Activated T-helper 1 cell treated with anti-CD3 and anti-CD28 coated beads, Interleukin-2, amount 50 U/mL, for 16 hours (primary cell): Measurements from ENCODE around the gene RPS6KA2.
"Not testable (repeated sequence)": the region's sequence is repeated elsewhere in the genome, so short reads cannot be mapped to it uniquely, and the experiment has no call there.

Experiments
- DNase-seq, 2 donors: peaks; one replicate each; pipeline ENCODE4 v3.0.0-alpha.2; 2020; ENCODE audit warnings: low read depth in 1 of 2, low spot score in 1 of 2

The RPS6KA2 gene

GRCh38 chr6:166595061-166595780 is 31.8 kb downstream of the RPS6KA2 start:
- DNase-seq: no peak

- DNase-seq: no peak
Observed at GRCh38 chr6:166592821-166593220, 34.2 kb downstream of the RPS6KA2 start.

GRCh38 chr6:166591961-166592520 is 35.0 kb downstream of the RPS6KA2 start:
- DNase-seq: no peak

- no peak for DNase-seq
Observed at GRCh38 chr6:166591026-166591425, 36.0 kb downstream of the RPS6KA2 start.

GRCh38 chr6:166589786-166590574 is 37.1 kb downstream of the RPS6KA2 start:
- no peak for DNase-seq

GRCh38 chr6:166589337-166589731 is 37.7 kb downstream of the RPS6KA2 start:
- no peak for DNase-seq

- DNase-seq: no peak
Observed at GRCh38 chr6:166588691-166589336, 38.2 kb downstream of the RPS6KA2 start.

- DNase-seq: no peak
Observed at GRCh38 chr6:166587631-166588413, 39.2 kb downstream of the RPS6KA2 start.

GRCh38 chr6:166586424-166587156 is 40.5 kb downstream of the RPS6KA2 start, which contains the start of gene RAMACL:
Gene RAMACL (minus strand): TSS chr6:166586678. CDS start chr6:166586477, 201 bp downstream.
- no peak for DNase-seq

- DNase-seq: no peak
Observed at GRCh38 chr6:166584853-166585429, 42.1 kb downstream of the RPS6KA2 start.

GRCh38 chr6:166584155-166584554 is 42.9 kb downstream of the RPS6KA2 start:
- DNase-seq: no peak

- no peak for DNase-seq
Observed at GRCh38 chr6:166583230-166583965, 43.7 kb downstream of the RPS6KA2 start.

- DNase-seq: no peak
Observed at GRCh38 chr6:166582258-166582657, 44.8 kb downstream of the RPS6KA2 start.

- DNase-seq: not testable (repeated sequence)
Observed at GRCh38 chr6:166581801-166582200, 45.2 kb downstream of the RPS6KA2 start.

GRCh38 chr6:166581091-166581511 is 46.0 kb downstream of the RPS6KA2 start:
- no peak for DNase-seq

- DNase-seq: no peak
Observed at GRCh38 chr6:166580076-166581050, 46.7 kb downstream of the RPS6KA2 start.

- no peak for DNase-seq
Observed at GRCh38 chr6:166579237-166579850, 47.7 kb downstream of the RPS6KA2 start.
